Measurements from ENCODE around the gene EYS. TPM values are rescaled to one million over a fixed set of nuclear protein-coding genes. Genes with fewer than 3 reads are reported as not detected.
A peak's percentile ranks its signal among the peaks of the same experiment; 100 is the strongest.

The EYS gene
- total RNA-seq, 1 experiment from 2014 or later: not detected

- 0 out of 4 replicates have a peak, but pooled peaks cover 0 to 4% of the 10 kb centered on the region in 2 experiments for H3K4me1 Mint-ChIP-seq
- Histone ChIP-seq H3K14ac (ENCODE audit: insufficient read depth, low read length) (no peak overlapping the region), H3K9me3 (ENCODE audit: control insufficient read depth, low read depth, low read length) (no peaks in the 10 kb centered on the region), H3K4me1 (ENCODE audit: insufficient read depth, low read length) (no peaks in the 10 kb centered on the region), H2BK20ac (ENCODE audit: low read depth, low read length, poor library complexity, severe bottlenecking) (no peak overlapping the region), H2AFZ (ENCODE audit: low read length) (no peak overlapping the region), H3K56ac (ENCODE audit: insufficient read length, low read depth, low read length) (no peak overlapping the region), H2BK15ac (ENCODE audit: low read depth, low read length) (no peak overlapping the region), H3K79me2 (ENCODE audit: insufficient read depth, low read length) (no peaks in the 10 kb centered on the region), H3K4me2 (ENCODE audit: insufficient read depth, insufficient read length, low read length) (no peak overlapping the region), H3K9ac (ENCODE audit: extremely low read depth, insufficient read length, low read length) (no peak overlapping the region), H3K18ac (ENCODE audit: insufficient read length, low read depth, low read length) (no peak overlapping the region), H3T11ph (ENCODE audit: low read length) (no peak overlapping the region), H3K23me2 (ENCODE audit: insufficient read length, low read depth, low read length, poor library complexity, severe bottlenecking) (no peaks in the 10 kb centered on the region), H4K20me1 (ENCODE audit: control insufficient read depth, insufficient read depth, insufficient read length) (no peaks in the 10 kb centered on the region), H2BK12ac (ENCODE audit: insufficient read length, low read depth, low read length) (no peak overlapping the region), H3K79me1 (ENCODE audit: insufficient read depth, low read depth, low read length, poor library complexity, severe bottlenecking) (no peaks in the 10 kb centered on the region), H2BK120ac (ENCODE audit: low read depth, low read length, poor library complexity, severe bottlenecking) (no peak overlapping the region), H2AK5ac (ENCODE audit: insufficient read length, low read length) (no peak overlapping the region), H2BK5ac (ENCODE audit: insufficient read length, low read length) (no peak overlapping the region), H3K23ac (ENCODE audit: insufficient read length, low read depth, low read length) (no peak overlapping the region), H3K4ac (ENCODE audit: low read depth, low read length) (no peak overlapping the region), H3K27me3 (ENCODE audit: insufficient read depth, low read length) (no peaks in the 10 kb centered on the region), H3K27ac (ENCODE audit: insufficient read length, low read depth, low read length) (no peak overlapping the region), H4K91ac (ENCODE audit: insufficient read length, low read depth, low read length) (no peak overlapping the region), H4K5ac (ENCODE audit: insufficient read length, low read depth, low read length) (no peak overlapping the region), H4K8ac (replicated peaks; ENCODE audit: insufficient read length, low read depth, low read length) (no peak overlapping the region)
- DNase-seq: peak; percentile 37
- no peak overlapping the region for H3K4me3 Mint-ChIP-seq
- TF ChIP-seq CTCF (conservative IDR thresholded peaks at IDR 0.05): no peak
- H3K27me3 Mint-ChIP-seq (ENCODE audit: low read depth): no peaks in the 10 kb centered on the region; the same call in 1 of the 2 replicates
- WGBS (ENCODE audit: extremely low coverage, insufficient read length, low lambda C conversion rate): no CpG with 5 or more reads among the region's 2 CpGs
- peaks cover 0 to 2% of the 10 kb centered on the region in 2 experiments; a peak in 3 of 5 replicates for H3K9me3 Mint-ChIP-seq
- no peak overlapping the region for H3K27ac Mint-ChIP-seq
- H3K36me3 Mint-ChIP-seq (ENCODE audit: insufficient read depth in 1 of 3, low read depth in 3 of 3): no peaks in the 10 kb centered on the region; a peak in 1 of 7 replicates
These were observed 1021.6 kb downstream of the EYS start for GRCh38 chr6:64685401-64685800.
